Liver (tissue), 3 donors: ENCODE results near the gene AIPL1.

Experiments
- EGR1 ChIP-seq, 2 donors: IDR thresholded peaks; 2 replicates each; pipeline ENCODE4 v1.6.1; 2016 to 2018; ENCODE audit warnings: antibody characterized with exemption in 2 of 2, low read depth in 2 of 2
- FOXA1 ChIP-seq: IDR thresholded peaks from 2 replicates; pipeline ENCODE4 v1.6.1; 2016; ENCODE audit warnings: antibody characterized with exemption
- GABPA ChIP-seq, 2 donors: IDR thresholded peaks in 1 of 2; conservative IDR thresholded peaks in 1 of 2; 2 replicates each; pipeline ENCODE4 v1.6.1; 2016; ENCODE audit warnings: antibody characterized with exemption in 2 of 2, mild to moderate bottlenecking in 1 of 2, moderate library complexity in 1 of 2
- HNF4A ChIP-seq, 2 donors: conservative IDR thresholded peaks; 2 replicates each; pipeline ENCODE4 v1.6.1; 2016; ENCODE audit warnings: antibody characterized with exemption in 2 of 2, mild to moderate bottlenecking in 2 of 2
- JUND ChIP-seq, 2 donors: IDR thresholded peaks; 2 replicates each; pipeline ENCODE4 v1.6.1; 2016; ENCODE audit warnings: antibody characterized with exemption in 2 of 2
- NR2F2 ChIP-seq: IDR thresholded peaks from 2 replicates; pipeline ENCODE4 v1.6.1; 2016; ENCODE audit warnings: antibody characterized with exemption
- RAD21 ChIP-seq, 2 donors: IDR thresholded peaks; 2 replicates each; pipeline ENCODE4 v1.6.1; 2016; ENCODE audit warnings: antibody characterized with exemption in 2 of 2, mild to moderate bottlenecking in 2 of 2
- SP1 ChIP-seq: IDR thresholded peaks from 2 replicates; pipeline ENCODE4 v1.6.1; 2018; ENCODE audit warnings: antibody characterized with exemption, mild to moderate bottlenecking
- YY1 ChIP-seq: IDR thresholded peaks from 2 replicates; pipeline ENCODE4 v1.6.1; 2016; ENCODE audit warnings: antibody characterized with exemption, mild to moderate bottlenecking
- TF ChIP-seq, protein P1 (sequence below): fragments of 150-350 bp; IDR thresholded peaks from 2 replicates; pipeline ENCODE4 v1.5.1; 2017; ENCODE audit warnings: improper control_type of control experiment, low read depth, low read length; ENCODE audit not compliant: missing input control
- TF ChIP-seq, protein P2 (sequence below): IDR thresholded peaks from 2 replicates; pipeline ENCODE4 v1.6.1; 2016; ENCODE audit warnings: antibody characterized with exemption
- TF ChIP-seq, protein P3 (sequence below): IDR thresholded peaks from 2 replicates; pipeline ENCODE4 v1.6.1; 2016; ENCODE audit warnings: antibody characterized with exemption
- TF ChIP-seq, protein P4 (sequence below): IDR thresholded peaks from 2 replicates; pipeline ENCODE4 v1.6.1; 2016; ENCODE audit warnings: antibody characterized with exemption
- TF ChIP-seq, protein P5 (sequence below): IDR thresholded peaks from 2 replicates; pipeline ENCODE4 v1.6.1; 2016; ENCODE audit warnings: antibody characterized with exemption, mild to moderate bottlenecking
- donor health status: healthy.
- donor health status: healthy.

DNA sequence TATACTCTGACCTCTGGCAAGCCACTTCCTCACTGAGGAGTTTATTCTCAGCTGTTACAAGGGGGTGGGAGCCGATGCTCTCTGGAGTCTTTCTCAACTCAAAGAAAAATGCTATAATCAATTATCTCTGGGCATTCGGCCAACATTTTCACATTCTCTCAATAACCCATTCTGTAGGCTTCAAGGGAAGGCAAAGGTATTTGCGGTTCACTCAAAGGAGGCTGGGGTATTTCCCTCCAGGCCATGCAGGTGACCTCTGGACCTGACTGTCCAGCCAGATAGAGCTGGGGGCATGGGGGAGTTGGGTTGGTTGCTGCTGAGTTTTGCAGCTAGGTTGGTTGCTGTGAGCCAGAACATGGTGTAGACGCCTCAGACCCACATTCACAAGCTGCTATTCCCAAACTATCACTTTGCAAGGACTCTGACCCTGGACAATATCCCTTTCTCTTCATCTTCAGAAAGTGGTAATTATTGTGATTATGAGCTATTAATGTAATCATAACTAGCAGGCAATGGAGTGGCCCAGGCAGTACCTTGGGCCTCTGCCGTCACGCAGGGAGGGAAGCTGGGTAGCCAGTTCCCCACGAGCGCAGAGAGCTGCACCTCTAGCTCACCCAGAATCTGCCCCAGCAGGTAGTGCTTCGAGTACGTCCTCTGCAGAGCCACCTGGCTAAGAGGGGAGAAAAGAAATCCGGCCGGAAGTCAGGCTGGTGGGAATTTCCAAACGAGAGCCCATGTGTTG lies 42.1 kb downstream of the AIPL1 start:
- TF ChIP-seq, protein P1, sequence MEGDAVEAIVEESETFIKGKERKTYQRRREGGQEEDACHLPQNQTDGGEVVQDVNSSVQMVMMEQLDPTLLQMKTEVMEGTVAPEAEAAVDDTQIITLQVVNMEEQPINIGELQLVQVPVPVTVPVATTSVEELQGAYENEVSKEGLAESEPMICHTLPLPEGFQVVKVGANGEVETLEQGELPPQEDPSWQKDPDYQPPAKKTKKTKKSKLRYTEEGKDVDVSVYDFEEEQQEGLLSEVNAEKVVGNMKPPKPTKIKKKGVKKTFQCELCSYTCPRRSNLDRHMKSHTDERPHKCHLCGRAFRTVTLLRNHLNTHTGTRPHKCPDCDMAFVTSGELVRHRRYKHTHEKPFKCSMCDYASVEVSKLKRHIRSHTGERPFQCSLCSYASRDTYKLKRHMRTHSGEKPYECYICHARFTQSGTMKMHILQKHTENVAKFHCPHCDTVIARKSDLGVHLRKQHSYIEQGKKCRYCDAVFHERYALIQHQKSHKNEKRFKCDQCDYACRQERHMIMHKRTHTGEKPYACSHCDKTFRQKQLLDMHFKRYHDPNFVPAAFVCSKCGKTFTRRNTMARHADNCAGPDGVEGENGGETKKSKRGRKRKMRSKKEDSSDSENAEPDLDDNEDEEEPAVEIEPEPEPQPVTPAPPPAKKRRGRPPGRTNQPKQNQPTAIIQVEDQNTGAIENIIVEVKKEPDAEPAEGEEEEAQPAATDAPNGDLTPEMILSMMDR = no peak
- TF ChIP-seq YY1 (no peak), SP1 (peak; percentile 37), GABPA (IDR thresholded peaks at IDR 0.05 in 1 of 2, conservative IDR thresholded peaks at IDR 0.05 in 1 of 2) (no peak), EGR1 (IDR thresholded peaks at IDR 0.05; ENCODE audit: low read depth in 2 of 2) (no peak), RAD21 (IDR thresholded peaks at IDR 0.05) (no peak), FOXA1 (no peak), JUND (IDR thresholded peaks at IDR 0.05) (no peak), HNF4A (conservative IDR thresholded peaks at IDR 0.05) (peak; percentile 36 to 59), NR2F2 (no peak)
- TF ChIP-seq, protein P2, sequence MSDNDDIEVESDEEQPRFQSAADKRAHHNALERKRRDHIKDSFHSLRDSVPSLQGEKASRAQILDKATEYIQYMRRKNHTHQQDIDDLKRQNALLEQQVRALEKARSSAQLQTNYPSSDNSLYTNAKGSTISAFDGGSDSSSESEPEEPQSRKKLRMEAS = no peak
- TF ChIP-seq, protein P3, sequence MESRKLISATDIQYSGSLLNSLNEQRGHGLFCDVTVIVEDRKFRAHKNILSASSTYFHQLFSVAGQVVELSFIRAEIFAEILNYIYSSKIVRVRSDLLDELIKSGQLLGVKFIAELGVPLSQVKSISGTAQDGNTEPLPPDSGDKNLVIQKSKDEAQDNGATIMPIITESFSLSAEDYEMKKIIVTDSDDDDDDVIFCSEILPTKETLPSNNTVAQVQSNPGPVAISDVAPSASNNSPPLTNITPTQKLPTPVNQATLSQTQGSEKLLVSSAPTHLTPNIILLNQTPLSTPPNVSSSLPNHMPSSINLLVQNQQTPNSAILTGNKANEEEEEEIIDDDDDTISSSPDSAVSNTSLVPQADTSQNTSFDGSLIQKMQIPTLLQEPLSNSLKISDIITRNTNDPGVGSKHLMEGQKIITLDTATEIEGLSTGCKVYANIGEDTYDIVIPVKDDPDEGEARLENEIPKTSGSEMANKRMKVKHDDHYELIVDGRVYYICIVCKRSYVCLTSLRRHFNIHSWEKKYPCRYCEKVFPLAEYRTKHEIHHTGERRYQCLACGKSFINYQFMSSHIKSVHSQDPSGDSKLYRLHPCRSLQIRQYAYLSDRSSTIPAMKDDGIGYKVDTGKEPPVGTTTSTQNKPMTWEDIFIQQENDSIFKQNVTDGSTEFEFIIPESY = no peak
- TF ChIP-seq, protein P4, sequence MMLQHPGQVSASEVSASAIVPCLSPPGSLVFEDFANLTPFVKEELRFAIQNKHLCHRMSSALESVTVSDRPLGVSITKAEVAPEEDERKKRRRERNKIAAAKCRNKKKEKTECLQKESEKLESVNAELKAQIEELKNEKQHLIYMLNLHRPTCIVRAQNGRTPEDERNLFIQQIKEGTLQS = no peak
- TF ChIP-seq, protein P5, sequence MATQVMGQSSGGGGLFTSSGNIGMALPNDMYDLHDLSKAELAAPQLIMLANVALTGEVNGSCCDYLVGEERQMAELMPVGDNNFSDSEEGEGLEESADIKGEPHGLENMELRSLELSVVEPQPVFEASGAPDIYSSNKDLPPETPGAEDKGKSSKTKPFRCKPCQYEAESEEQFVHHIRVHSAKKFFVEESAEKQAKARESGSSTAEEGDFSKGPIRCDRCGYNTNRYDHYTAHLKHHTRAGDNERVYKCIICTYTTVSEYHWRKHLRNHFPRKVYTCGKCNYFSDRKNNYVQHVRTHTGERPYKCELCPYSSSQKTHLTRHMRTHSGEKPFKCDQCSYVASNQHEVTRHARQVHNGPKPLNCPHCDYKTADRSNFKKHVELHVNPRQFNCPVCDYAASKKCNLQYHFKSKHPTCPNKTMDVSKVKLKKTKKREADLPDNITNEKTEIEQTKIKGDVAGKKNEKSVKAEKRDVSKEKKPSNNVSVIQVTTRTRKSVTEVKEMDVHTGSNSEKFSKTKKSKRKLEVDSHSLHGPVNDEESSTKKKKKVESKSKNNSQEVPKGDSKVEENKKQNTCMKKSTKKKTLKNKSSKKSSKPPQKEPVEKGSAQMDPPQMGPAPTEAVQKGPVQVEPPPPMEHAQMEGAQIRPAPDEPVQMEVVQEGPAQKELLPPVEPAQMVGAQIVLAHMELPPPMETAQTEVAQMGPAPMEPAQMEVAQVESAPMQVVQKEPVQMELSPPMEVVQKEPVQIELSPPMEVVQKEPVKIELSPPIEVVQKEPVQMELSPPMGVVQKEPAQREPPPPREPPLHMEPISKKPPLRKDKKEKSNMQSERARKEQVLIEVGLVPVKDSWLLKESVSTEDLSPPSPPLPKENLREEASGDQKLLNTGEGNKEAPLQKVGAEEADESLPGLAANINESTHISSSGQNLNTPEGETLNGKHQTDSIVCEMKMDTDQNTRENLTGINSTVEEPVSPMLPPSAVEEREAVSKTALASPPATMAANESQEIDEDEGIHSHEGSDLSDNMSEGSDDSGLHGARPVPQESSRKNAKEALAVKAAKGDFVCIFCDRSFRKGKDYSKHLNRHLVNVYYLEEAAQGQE = no peak
